22Rv1 (cell line): ENCODE data around the gene IL10RB.
A peak's percentile ranks its signal among the peaks of the same experiment; 100 is the strongest.

ENCODE experiments used
- H3K27ac ChIP-seq: fragments of 450-650 bp; 2 replicates; pipeline ENCODE4 v1.5.1; 2017
- ZFX ChIP-seq: fragments of 450-650 bp; IDR thresholded peaks from 2 replicates; pipeline ENCODE4 v1.6.1; 2017; ENCODE audit warnings: antibody characterized with exemption, borderline replicate concordance
- TF ChIP-seq, protein P1 (sequence below): fragments of 450-650 bp; IDR thresholded peaks from 2 replicates; pipeline ENCODE4 v1.5.1; 2017; ENCODE audit warnings: mild to moderate bottlenecking

Gene IL10RB

DNA sequence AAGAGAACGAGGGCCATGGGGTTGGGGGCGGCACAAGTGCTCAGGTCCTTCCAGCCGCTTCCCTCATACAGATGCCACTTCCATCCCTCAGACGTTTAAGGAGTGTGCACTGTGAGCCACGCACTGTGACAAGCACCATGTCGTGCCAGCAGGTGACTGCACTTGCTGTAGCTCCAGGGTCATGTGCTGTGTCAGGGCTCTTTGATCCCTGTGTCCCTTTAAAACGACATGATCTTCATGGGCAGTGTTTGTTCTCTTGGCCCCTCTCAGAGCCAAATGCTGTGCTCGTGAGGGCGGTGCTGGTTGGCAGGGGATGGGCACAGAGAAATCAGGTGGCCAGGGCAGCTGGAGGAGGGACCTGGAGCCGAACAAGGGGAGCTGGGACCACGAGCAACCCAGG, 19.9 kb downstream of the IL10RB start:
- H3K27ac ChIP-seq, result no peak overlapping the region
- TF ChIP-seq, protein P1, sequence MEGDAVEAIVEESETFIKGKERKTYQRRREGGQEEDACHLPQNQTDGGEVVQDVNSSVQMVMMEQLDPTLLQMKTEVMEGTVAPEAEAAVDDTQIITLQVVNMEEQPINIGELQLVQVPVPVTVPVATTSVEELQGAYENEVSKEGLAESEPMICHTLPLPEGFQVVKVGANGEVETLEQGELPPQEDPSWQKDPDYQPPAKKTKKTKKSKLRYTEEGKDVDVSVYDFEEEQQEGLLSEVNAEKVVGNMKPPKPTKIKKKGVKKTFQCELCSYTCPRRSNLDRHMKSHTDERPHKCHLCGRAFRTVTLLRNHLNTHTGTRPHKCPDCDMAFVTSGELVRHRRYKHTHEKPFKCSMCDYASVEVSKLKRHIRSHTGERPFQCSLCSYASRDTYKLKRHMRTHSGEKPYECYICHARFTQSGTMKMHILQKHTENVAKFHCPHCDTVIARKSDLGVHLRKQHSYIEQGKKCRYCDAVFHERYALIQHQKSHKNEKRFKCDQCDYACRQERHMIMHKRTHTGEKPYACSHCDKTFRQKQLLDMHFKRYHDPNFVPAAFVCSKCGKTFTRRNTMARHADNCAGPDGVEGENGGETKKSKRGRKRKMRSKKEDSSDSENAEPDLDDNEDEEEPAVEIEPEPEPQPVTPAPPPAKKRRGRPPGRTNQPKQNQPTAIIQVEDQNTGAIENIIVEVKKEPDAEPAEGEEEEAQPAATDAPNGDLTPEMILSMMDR, result no peak
- no peak for TF ChIP-seq ZFX

DNA sequence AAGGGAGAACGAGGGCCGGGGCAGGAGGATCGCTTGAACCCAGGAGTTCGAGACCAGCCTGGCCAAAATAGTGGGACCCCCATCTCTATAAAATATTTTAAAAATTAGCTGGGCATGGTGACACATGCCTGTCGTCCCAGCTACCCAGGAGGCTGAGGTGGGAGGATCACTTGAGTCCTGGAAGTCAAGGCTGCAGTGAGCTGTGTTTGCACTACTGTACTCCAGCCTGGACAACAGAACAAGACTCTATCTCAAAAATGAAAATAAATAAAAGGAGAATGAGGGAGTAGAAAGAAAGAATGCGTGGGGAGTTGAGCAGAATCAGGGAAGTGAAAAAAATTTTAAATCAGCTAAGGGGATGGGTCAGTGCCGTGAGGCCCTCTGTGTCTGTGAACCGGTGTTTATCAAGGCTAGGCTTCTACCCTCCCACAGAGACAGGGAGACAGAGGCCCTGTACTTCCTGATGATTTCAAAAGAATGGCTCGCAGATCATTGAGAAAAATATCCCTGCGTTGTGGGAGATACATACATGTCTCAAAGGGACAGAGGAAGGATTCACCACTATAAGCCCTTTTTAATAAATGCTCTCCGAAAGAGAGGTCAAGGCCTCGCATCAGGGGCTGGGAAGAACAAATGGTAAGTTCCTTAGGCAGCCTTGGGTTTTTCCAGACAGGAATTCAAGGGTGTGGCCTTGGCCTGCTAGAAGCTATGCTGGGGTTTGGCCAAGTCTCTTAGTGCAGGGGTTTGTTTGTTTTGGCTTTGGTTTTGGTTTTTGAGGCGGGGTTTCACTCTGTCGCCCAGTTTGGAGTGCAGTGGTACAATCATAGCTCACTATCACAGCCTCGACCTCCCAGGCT, 20.7 kb downstream of the IL10RB start:
- no peak for TF ChIP-seq ZFX
- TF ChIP-seq, protein P1, result no peak
- H3K27ac ChIP-seq, result peak overlapping the region; percentile 32; the same call in 1 of the 2 replicates

DNA sequence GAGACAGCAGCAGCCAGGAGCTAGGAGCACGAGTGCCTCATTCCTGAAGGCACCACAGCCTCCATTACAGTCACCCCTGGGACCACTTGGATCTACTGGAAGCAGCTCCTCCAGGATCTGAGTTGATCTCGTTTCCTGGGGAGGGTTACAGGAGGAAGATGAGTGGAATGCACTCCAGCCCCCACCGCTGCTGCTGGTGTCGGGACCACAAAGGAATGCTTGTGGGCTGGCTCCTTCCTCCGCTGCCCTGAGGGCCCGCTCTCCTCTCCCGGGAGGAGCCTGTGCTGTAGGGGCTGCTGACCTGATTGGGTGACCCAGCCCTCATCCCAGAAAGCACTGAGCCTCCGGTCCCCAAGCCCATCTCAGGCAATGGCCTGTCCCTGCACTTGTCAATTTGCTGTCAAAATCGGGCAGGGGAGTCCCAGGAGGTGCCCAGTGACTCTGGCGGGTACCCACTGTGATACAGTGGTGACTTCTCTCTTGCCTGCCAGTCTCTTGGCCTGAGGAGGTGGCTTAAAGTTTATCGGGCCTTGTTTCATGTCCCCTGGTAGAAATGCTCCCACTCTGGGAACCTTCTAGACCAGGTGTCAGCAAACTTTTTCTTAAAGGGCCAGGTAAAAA, 23.1 kb downstream of the IL10RB start:
- H3K27ac ChIP-seq, result no peak overlapping the region
- no peak for TF ChIP-seq ZFX
- TF ChIP-seq, protein P1, result no peak

DNA sequence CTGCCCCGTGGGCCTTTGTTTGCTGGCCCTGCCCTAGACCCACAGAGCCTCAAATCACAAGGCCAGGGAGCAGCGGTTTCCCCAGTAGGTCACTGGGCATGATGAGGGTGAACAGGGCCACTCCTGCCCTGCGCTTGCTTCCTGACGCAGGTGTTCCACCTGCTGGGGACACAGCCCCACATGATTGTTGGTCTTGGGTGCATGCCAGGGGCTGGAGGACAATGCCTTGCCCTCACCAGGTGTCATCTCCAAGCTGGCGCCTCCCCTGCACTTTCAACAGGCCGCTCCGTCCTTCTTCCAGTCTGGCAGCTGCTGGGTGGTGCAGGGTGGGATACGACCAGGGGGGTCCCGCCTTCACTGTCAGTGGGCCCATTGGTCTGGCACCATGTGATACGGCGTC, 24.3 kb downstream of the IL10RB start:
- no peak overlapping the region for H3K27ac ChIP-seq

DNA sequence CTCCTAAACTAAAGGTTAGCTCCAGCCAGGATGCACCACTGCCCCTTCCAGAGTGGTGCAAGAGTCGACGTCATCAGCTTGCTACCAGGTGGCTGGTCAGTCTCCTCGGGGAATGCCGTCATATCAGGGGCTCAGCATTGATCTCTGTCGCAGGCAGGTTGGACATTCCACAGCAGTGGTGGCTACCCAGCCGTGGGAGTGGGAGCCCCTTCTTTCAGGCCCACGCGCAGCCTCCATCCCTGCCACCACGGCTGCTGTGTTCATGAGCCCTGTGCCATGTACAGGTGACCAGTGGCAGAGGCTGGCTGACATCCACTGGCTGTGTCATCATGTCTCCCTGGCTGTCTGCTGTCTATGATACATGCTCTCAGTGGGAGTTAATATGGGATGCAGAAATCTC, 25.5 kb downstream of the IL10RB start:
- TF ChIP-seq ZFX, result no peak
- TF ChIP-seq, protein P1, result no peak
- no peak overlapping the region for H3K27ac ChIP-seq

More for the DNA sequence above, 24.3 kb downstream of the IL10RB start:
- TF ChIP-seq, protein P1, result no peak
- TF ChIP-seq ZFX, result no peak

DNA sequence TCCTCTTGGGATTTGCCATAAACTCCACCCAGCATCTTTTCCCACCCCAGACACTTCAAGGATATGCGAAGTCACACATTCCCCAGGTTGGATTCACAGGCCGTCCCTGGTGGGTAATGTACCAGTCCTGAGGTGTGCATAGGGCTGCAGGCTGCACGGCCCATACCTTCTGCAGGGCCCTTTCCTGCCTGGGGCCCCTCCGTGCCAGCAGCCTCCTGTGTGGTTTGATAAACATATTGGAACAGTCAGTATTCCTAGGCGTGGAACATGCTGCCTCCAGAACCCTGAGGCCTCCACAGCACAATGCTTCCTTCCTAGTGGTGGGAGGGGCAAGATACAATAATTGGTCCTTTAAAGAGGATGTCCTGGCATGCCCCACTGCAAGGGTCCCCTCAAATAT, 26.6 kb downstream of the IL10RB start:
- TF ChIP-seq, protein P1, result no peak
- TF ChIP-seq ZFX, result no peak
- no peak overlapping the region for H3K27ac ChIP-seq

DNA sequence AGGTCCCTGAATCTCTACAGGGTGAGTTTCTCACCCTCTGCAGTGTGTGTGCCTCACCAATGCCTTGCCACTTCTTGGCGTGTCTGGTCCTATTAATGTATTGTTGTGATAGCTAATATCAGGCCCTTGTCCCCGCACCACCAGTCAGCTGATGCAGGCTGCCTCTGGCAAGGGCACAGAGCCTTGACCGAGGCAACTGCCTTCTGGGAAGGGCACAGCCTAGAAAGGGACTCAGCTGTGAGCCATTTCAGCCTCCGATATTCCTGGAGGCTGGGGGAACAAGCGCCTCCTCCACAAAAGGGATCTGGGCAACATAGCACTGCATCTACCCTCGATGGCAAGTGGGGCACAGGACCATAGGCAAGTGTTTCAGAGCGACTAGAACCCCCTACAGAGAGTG, 27.0 kb downstream of the IL10RB start:
- H3K27ac ChIP-seq, result no peak overlapping the region
- TF ChIP-seq, protein P1, result no peak
- no peak for TF ChIP-seq ZFX
